Measurements from ENCODE around the gene WNT5A.

- TF ChIP-seq RAD21 (IDR thresholded peaks at IDR 0.05; ENCODE audit: low read depth) (no peak), ZBTB7A (IDR thresholded peaks at IDR 0.05; ENCODE audit: low read depth) (no peak), TAF1 (IDR thresholded peaks at IDR 0.05; ENCODE audit: low read depth) (no peak), CREB1 (IDR thresholded peaks at IDR 0.05; ENCODE audit: low read depth) (no peak), NFIC (IDR thresholded peaks at IDR 0.05) (no peak), EP300 (IDR thresholded peaks at IDR 0.05; ENCODE audit: borderline replicate concordance) (no peak), FOXM1 (IDR thresholded peaks at IDR 0.05; ENCODE audit: borderline replicate concordance, low read depth) (no peak), YY1 (IDR thresholded peaks at IDR 0.05; ENCODE audit: low read depth) (no peak), TEAD4 (IDR thresholded peaks at IDR 0.05) (no peak), CEBPB (IDR thresholded peaks at IDR 0.05) (no peak), REST (IDR thresholded peaks at IDR 0.05; ENCODE audit: low read depth) (no peak)
Measured at GRCh38 chr3:55427739-55428138, 59.4 kb downstream of the WNT5A start.

All from Ishikawa (cell line).